Mesothelial cell of epicardium (in vitro differentiated cells): ENCODE results near the gene RFTN1. TPM values are rescaled to one million over a fixed set of nuclear protein-coding genes. Genes with fewer than 3 reads are reported as not detected.

ENCODE experiments used
- DNase-seq, 2 experiments: peaks; one replicate each; pipeline ENCODE4 v3.0.0; 2021; ENCODE audit warnings: low spot score in 2 of 2; ENCODE audit not compliant: unreplicated experiment in 2 of 2
- H3K27ac Mint-ChIP-seq: 2 replicates; pipeline ENCODE4 v1.8.0; 2021; ENCODE audit warnings: mixed read lengths
- H3K27me3 Mint-ChIP-seq: 2 replicates; pipeline ENCODE4 v1.8.0; 2021; ENCODE audit warnings: low read depth, mixed read lengths
- H3K36me3 Mint-ChIP-seq: 2 replicates; pipeline ENCODE4 v1.8.0; 2021; ENCODE audit warnings: mixed read lengths
- H3K4me1 Mint-ChIP-seq: 2 replicates; pipeline ENCODE4 v1.8.0; 2021; ENCODE audit warnings: mixed read lengths
- H3K4me3 Mint-ChIP-seq: 2 replicates; pipeline ENCODE4 v1.8.0; 2021; ENCODE audit warnings: mild to moderate bottlenecking, moderate library complexity, mixed read lengths
- H3K9me3 Mint-ChIP-seq: 2 replicates; pipeline ENCODE4 v1.8.0; 2021; ENCODE audit warnings: mixed read lengths
- total RNA-seq: library from RNA; stranded (reverse); gene quantifications from 3 replicates; pipeline ENCODE4 v1.2.1, GENCODE V29; 2021
- TF ChIP-seq, protein P1 (sequence below): fragments of 200-600 bp; sonication (generic); IDR thresholded peaks from one replicate; pipeline ENCODE4 v1.5.0; 2021; ENCODE audit warnings: antibody characterized with exemption; ENCODE audit not compliant: unreplicated experiment

The RFTN1 gene
- total RNA-seq, 1 donor from 2014 or later, result 10.0 TPM

DNA sequence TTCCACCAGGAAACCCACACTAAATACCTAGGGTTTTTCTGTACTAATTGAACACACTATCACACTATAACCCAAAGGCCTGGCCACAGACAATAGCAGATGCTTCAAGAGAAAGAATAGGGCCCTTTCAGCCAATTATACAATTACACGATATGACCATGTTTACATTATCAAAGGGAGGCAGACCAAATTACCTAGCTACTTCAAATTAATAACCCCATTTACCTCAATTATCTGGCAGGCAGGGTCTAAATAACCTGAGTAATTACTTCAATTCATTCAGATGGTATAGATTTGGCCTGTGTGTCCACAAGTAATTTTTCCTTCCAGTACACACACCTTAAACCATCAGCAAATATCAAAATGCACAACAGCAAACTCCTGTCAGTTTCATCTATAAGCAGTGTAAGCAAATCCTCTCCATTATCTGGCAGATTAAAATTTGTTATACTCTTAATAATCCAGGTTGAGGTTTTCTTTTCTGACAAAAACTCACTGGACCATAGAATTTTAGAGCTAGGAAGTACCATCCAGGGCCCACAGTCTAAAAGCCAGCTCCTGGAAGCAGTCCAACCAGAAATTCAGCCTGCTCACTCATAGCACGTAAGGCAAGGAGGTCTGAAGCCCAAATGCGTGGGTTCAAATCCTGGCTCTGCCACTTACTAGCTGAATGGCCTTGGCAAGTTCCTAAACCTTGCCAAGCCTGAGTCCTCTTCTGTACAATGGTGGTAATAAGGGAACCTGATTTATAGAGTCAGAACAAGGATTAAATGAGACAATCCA lies 51.8 kb downstream of the RFTN1 start:
- no peak for DNase-seq
- TF ChIP-seq, protein P1, sequence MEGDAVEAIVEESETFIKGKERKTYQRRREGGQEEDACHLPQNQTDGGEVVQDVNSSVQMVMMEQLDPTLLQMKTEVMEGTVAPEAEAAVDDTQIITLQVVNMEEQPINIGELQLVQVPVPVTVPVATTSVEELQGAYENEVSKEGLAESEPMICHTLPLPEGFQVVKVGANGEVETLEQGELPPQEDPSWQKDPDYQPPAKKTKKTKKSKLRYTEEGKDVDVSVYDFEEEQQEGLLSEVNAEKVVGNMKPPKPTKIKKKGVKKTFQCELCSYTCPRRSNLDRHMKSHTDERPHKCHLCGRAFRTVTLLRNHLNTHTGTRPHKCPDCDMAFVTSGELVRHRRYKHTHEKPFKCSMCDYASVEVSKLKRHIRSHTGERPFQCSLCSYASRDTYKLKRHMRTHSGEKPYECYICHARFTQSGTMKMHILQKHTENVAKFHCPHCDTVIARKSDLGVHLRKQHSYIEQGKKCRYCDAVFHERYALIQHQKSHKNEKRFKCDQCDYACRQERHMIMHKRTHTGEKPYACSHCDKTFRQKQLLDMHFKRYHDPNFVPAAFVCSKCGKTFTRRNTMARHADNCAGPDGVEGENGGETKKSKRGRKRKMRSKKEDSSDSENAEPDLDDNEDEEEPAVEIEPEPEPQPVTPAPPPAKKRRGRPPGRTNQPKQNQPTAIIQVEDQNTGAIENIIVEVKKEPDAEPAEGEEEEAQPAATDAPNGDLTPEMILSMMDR, result no peak
- H3K4me3 Mint-ChIP-seq, result no peak overlapping the region
- H3K9me3 Mint-ChIP-seq, result peaks cover 5% of the 10 kb centered on the region
- no peak overlapping the region for H3K27ac Mint-ChIP-seq
- H3K36me3 Mint-ChIP-seq, result no peaks in the 10 kb centered on the region
- H3K27me3 Mint-ChIP-seq, result peaks cover 7% of the 10 kb centered on the region
- peaks cover 11% of the 10 kb centered on the region for H3K4me1 Mint-ChIP-seq

DNA sequence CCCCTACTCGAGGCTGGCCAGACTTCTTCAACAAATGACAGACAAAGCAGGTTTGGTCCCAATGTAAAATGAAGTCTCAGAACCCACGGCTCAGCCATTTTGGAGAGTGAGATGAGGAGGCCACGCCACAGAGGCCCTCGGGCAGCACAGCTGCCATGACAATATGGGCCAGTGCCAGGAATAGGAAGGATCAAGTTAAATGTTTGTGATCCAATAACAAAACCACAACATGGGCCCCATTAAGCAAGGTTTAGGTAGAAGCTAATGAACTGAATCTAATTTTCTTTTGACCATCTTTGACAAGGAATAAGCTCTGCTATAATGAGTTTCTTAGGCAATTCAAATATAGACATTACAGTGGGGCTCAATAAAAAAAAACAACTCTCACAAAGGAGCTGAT lies 52.6 kb downstream of the RFTN1 start:
- Mint-ChIP-seq H3K4me1 (peaks cover 11% of the 10 kb centered on the region), H3K27me3 (peaks cover 7% of the 10 kb centered on the region), H3K27ac (no peak overlapping the region), H3K36me3 (no peaks in the 10 kb centered on the region), H3K4me3 (no peak overlapping the region), H3K9me3 (peaks cover 5% of the 10 kb centered on the region)
- TF ChIP-seq, protein P1, result no peak
- no peak for DNase-seq

DNA sequence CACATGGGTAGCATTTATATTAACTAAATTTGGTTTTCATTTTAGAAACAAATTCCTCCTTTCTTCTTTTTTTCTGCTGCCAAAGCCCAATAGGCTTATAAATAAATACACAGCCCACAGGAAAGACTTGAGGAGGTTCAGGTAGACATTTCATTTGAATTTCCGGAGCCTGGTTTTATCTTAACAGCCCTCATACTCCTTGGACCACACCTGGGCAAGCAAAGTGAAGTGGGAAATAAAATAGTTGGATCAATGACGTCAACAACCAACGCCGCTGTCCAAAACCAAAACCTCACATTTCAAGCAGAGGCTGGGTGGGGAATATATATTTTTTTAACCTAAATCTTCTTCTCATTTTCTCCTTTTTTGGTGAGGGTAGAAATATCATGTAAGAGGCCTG lies 53.2 kb downstream of the RFTN1 start:
- Mint-ChIP-seq H3K4me3 (no peak overlapping the region), H3K27me3 (peaks cover 11% of the 10 kb centered on the region), H3K27ac (no peak overlapping the region), H3K9me3 (peaks cover 5% of the 10 kb centered on the region), H3K36me3 (no peaks in the 10 kb centered on the region), H3K4me1 (peaks cover 13% of the 10 kb centered on the region)
- TF ChIP-seq, protein P1, result no peak
- DNase-seq, result no peak

DNA sequence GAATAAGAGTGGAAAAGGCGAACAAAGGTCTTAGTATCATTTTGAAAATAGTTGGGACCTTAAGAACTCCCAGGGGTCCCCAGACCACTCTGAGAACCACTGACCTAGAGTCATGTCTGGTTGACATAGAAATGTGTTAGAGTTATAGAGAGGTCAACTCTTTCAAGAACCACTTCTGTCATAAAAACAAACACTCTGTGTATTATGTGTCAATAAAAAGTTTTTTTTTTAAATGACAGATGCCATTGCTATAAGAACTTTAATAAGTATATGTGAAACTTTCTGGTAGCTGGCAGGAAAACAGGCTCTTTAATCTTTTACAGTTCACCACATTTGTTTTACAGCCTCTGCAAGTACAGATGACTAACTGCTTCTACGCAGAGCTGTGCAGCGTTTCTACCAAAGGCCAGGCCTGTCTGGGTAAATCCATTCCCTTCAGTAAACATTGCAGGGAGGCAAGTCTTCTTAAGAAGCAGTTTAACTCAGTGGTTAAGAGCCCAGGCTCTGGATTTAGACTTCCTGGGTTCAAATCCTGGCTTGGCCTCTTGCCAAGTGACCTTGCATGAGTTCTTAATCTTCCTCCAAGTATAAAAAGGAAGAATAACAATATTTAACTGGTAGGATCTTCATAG lies 56.6 kb downstream of the RFTN1 start:
- no peaks in the 10 kb centered on the region for H3K9me3 Mint-ChIP-seq
- no peak overlapping the region for H3K27ac Mint-ChIP-seq
- no peaks in the 10 kb centered on the region for H3K36me3 Mint-ChIP-seq
- H3K4me1 Mint-ChIP-seq, result peaks cover 11% of the 10 kb centered on the region
- no peak overlapping the region for H3K4me3 Mint-ChIP-seq
- TF ChIP-seq, protein P1, result no peak
- peaks cover 27% of the 10 kb centered on the region for H3K27me3 Mint-ChIP-seq
- no peak for DNase-seq

DNA sequence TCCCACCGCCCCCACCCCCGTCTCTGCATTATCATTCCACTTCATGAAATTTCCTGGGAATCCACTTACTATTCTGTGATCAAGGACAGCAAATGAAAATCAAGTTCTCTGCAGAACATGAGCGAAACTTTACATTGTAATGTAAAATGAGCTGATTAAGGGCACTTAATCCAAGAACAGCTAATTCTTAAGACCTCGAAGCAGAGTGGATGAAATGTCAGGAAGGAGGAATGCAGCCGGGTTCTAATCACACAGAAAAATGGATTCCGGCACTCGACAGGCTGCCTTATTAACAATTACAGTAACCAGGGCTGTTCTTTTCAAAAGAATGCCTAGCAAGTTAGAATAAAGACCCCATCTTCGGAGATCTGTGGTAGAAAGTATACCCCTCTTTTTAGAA lies 57.5 kb downstream of the RFTN1 start:
- no peaks in the 10 kb centered on the region for H3K9me3 Mint-ChIP-seq
- H3K27me3 Mint-ChIP-seq, result peaks cover 32% of the 10 kb centered on the region
- no peak overlapping the region for H3K4me3 Mint-ChIP-seq
- H3K27ac Mint-ChIP-seq, result no peak overlapping the region
- DNase-seq, result no peak
- H3K4me1 Mint-ChIP-seq, result peaks cover 11% of the 10 kb centered on the region
- TF ChIP-seq, protein P1, result no peak
- no peaks in the 10 kb centered on the region for H3K36me3 Mint-ChIP-seq
